ENCODE measurements around the gene TUBGCP3. TPM values are rescaled to one million over a fixed set of nuclear protein-coding genes. Genes with fewer than 3 reads are reported as not detected.

Gene TUBGCP3
- total RNA-seq, 1 experiment from 2014 or later: 13.7 TPM

- intact Hi-C loops (cut with micrococcal nuclease; ENCODE audit: unreplicated experiment): no loop called here
- CTCF ChIA-PET: no interaction called here
- no peak for DNase-seq
- Mint-ChIP-seq H3K27ac (ENCODE audit: unreplicated experiment) (no peak overlapping the region), H3K4me1 (ENCODE audit: low read depth, unreplicated experiment) (no peaks in the 10 kb centered on the region), H3K27me3 (ENCODE audit: unreplicated experiment) (no peaks in the 10 kb centered on the region), H3K4me3 (ENCODE audit: low read depth, unreplicated experiment) (no peak overlapping the region), H3K36me3 (ENCODE audit: insufficient read depth, unreplicated experiment) (no peaks in the 10 kb centered on the region), H3K9me3 (ENCODE audit: low read depth, unreplicated experiment) (peaks cover 2% of the 10 kb centered on the region)
- no TSS peak for BruUV-seq (replicated peaks)
- TF ChIP-seq CTCF (IDR thresholded peaks at IDR 0.05; ENCODE audit: unreplicated experiment): no peak
Observed at GRCh38 chr13:112575675-112576074, 12.3 kb downstream of the TUBGCP3 start.

GRCh38 chr13:112574834-112575613 lies 12.9 kb downstream of the TUBGCP3 start:
- no peaks in the 10 kb centered on the region for H3K4me1 Mint-ChIP-seq (ENCODE audit: low read depth, unreplicated experiment)
- no peak overlapping the region for H3K27ac Mint-ChIP-seq (ENCODE audit: unreplicated experiment)
- no TSS peak for BruUV-seq (replicated peaks)
- intact Hi-C loops (cut with micrococcal nuclease; ENCODE audit: unreplicated experiment): no loop called here
- no peaks in the 10 kb centered on the region for H3K27me3 Mint-ChIP-seq (ENCODE audit: unreplicated experiment)
- no peak for DNase-seq
- CTCF ChIA-PET: no interaction called here
- H3K4me3 Mint-ChIP-seq (ENCODE audit: low read depth, unreplicated experiment): no peak overlapping the region
- H3K9me3 Mint-ChIP-seq (ENCODE audit: low read depth, unreplicated experiment): peaks cover 2% of the 10 kb centered on the region
- TF ChIP-seq CTCF (IDR thresholded peaks at IDR 0.05; ENCODE audit: unreplicated experiment): no peak
- no peaks in the 10 kb centered on the region for H3K36me3 Mint-ChIP-seq (ENCODE audit: insufficient read depth, unreplicated experiment)

GRCh38 chr13:112574416-112574815 lies 13.5 kb downstream of the TUBGCP3 start:
- Mint-ChIP-seq H3K4me1 (ENCODE audit: low read depth, unreplicated experiment) (no peaks in the 10 kb centered on the region), H3K9me3 (ENCODE audit: low read depth, unreplicated experiment) (peaks cover 2% of the 10 kb centered on the region), H3K4me3 (ENCODE audit: low read depth, unreplicated experiment) (no peak overlapping the region), H3K27ac (ENCODE audit: unreplicated experiment) (no peak overlapping the region), H3K27me3 (ENCODE audit: unreplicated experiment) (no peaks in the 10 kb centered on the region), H3K36me3 (ENCODE audit: insufficient read depth, unreplicated experiment) (no peaks in the 10 kb centered on the region)
- no TSS peak for BruUV-seq (replicated peaks)
- intact Hi-C loops (cut with micrococcal nuclease; ENCODE audit: unreplicated experiment): no loop called here
- DNase-seq: no peak
- CTCF ChIA-PET: no interaction called here
- TF ChIP-seq CTCF (IDR thresholded peaks at IDR 0.05; ENCODE audit: unreplicated experiment): no peak

GRCh38 chr13:112573710-112574109 lies 14.2 kb downstream of the TUBGCP3 start:
- H3K36me3 Mint-ChIP-seq (ENCODE audit: insufficient read depth, unreplicated experiment): no peaks in the 10 kb centered on the region

More at GRCh38 chr13:112573710-112574109, 14.2 kb downstream of the TUBGCP3 start:
- no peak overlapping the region for H3K27ac Mint-ChIP-seq (ENCODE audit: unreplicated experiment)
- no peak overlapping the region for H3K4me3 Mint-ChIP-seq (ENCODE audit: low read depth, unreplicated experiment)
- H3K4me1 Mint-ChIP-seq (ENCODE audit: low read depth, unreplicated experiment): no peaks in the 10 kb centered on the region
- intact Hi-C loops (cut with micrococcal nuclease; ENCODE audit: unreplicated experiment): no loop called here
- TF ChIP-seq CTCF (IDR thresholded peaks at IDR 0.05; ENCODE audit: unreplicated experiment): no peak
- CTCF ChIA-PET: no interaction called here
- no peaks in the 10 kb centered on the region for H3K27me3 Mint-ChIP-seq (ENCODE audit: unreplicated experiment)
- BruUV-seq (replicated peaks): no TSS peak
- no peak for DNase-seq
- peaks cover 2% of the 10 kb centered on the region for H3K9me3 Mint-ChIP-seq (ENCODE audit: low read depth, unreplicated experiment)
